HFFc6 (cell line): Measurements from ENCODE around the gene BAHCC1. TPM values are rescaled to one million over a fixed set of nuclear protein-coding genes. Genes with fewer than 3 reads are reported as not detected.

Source experiments
- DNase-seq: peaks from one replicate; pipeline ENCODE4 v3.0.0-alpha.2; 2018
- H3K27ac Mint-ChIP-seq: 2 replicates; pipeline ENCODE4 v1.8.0; 2020; ENCODE audit warnings: mild to moderate bottlenecking, mixed read lengths
- H3K27me3 Mint-ChIP-seq: 2 replicates; pipeline ENCODE4 v1.8.0; 2021; ENCODE audit warnings: mild to moderate bottlenecking, moderate library complexity, mixed read lengths; ENCODE audit not compliant: insufficient read depth
- H3K36me3 Mint-ChIP-seq: 2 replicates; pipeline ENCODE4 v1.8.0; 2021; ENCODE audit warnings: low read depth, mixed read lengths
- H3K4me1 Mint-ChIP-seq: 2 replicates; pipeline ENCODE4 v1.8.0; 2020; ENCODE audit warnings: low read depth, mixed read lengths
- H3K4me3 Mint-ChIP-seq: 2 replicates; pipeline ENCODE4 v1.8.0; 2020; ENCODE audit warnings: mild to moderate bottlenecking, moderate library complexity, mixed read lengths
- H3K9me3 Mint-ChIP-seq: 2 replicates; pipeline ENCODE4 v1.8.0; 2020; ENCODE audit warnings: mild to moderate bottlenecking, mixed read lengths
- total RNA-seq, 6 experiments: library from RNA; stranded (reverse); fragmentation: NEBNext Ultra II Directional; extraction: Animal tissue kit (Norgen Biotek cat#: 25700); gene quantifications; 2 replicates in 1 of 6; 3 replicates in 5 of 6; pipeline ENCODE4 v1.2.3, GENCODE V29; 2021
- TF ChIP-seq, protein P1 (sequence below): fragments of 200-600 bp; sonication (generic); IDR thresholded peaks from 2 replicates; pipeline ENCODE4 v1.5.0; 2021; ENCODE audit warnings: antibody characterized with exemption, mild to moderate bottlenecking

The BAHCC1 gene
- total RNA-seq, 6 experiments from 2014 or later: 7.3 to 9.7 (median 8.3) TPM

DNA sequence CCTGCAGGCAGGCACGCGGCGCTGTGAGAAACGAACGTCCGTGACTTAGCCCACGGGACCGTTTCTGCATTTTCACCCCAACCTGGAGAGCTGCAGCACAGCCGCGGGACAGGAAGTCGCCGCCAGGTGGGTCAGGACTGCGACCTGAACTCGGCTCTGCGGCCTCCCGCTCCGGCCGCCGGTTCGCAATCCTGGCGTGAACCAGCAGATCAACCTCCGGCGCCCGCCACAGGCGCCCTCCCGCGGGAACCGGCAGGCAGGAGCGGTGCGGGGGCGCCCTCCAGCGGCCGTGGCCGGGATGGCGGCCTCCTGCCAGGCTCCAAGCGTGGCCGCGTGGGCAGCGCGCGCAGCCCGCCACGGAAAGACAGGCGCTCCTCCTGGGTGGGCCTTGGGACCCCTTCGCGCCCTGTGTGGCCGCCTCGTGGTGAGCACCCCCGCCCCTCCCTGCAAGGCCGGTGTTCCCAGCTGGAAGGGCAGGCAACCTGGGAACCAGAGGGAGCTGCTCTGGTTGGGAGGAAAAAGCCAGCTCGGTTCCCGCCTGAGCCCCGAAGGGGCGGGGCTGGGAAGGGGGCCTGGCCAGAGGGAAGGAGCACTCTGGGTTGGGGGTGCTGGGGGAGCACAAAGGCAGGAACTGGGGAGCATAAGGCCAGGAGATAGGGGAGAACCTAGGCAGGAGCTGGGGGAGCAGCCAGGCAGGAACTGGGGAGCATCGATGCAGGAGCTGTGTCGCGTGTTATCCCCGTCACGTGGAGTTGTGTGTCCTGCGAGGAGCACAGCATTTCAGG, 89.1 kb downstream of the BAHCC1 start:
- no peaks in the 10 kb centered on the region for H3K9me3 Mint-ChIP-seq
- no peaks in the 10 kb centered on the region for H3K36me3 Mint-ChIP-seq
- DNase-seq: peak; percentile 67
- TF ChIP-seq, protein P1, sequence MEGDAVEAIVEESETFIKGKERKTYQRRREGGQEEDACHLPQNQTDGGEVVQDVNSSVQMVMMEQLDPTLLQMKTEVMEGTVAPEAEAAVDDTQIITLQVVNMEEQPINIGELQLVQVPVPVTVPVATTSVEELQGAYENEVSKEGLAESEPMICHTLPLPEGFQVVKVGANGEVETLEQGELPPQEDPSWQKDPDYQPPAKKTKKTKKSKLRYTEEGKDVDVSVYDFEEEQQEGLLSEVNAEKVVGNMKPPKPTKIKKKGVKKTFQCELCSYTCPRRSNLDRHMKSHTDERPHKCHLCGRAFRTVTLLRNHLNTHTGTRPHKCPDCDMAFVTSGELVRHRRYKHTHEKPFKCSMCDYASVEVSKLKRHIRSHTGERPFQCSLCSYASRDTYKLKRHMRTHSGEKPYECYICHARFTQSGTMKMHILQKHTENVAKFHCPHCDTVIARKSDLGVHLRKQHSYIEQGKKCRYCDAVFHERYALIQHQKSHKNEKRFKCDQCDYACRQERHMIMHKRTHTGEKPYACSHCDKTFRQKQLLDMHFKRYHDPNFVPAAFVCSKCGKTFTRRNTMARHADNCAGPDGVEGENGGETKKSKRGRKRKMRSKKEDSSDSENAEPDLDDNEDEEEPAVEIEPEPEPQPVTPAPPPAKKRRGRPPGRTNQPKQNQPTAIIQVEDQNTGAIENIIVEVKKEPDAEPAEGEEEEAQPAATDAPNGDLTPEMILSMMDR: peak; percentile 100
- H3K27me3 Mint-ChIP-seq: peaks cover 3% of the 10 kb centered on the region
- no peak overlapping the region for H3K4me3 Mint-ChIP-seq
- no peak overlapping the region for H3K27ac Mint-ChIP-seq
- peaks cover 15% of the 10 kb centered on the region for H3K4me1 Mint-ChIP-seq

DNA sequence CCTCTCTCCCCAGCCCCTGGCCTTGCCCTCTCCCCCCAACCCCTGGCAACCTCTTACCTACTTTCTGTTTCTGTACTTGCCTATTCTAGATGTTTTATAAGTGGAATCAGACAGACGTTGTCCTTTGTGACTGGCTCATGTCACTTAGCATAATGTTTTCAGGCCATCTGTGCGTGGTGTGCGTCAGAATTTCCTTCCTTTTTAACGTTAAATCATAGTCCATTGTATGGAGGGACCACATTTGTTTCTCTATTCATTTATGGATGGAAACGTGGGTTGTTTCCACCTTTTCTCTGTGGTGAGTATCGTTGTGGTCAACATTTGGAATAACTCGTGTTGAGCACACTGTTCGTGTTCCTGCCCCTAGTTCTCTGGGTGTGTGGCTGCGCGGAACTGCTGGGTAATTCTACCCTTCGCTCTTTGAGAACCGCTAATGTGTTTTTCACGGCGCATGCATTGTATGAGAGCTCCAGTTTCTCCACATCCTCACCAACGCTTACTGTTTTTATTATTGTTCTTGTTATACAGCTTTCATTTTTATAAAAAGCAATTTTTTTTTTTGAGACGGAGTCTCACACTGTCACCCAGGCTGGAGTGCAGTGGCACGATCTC, 91.0 kb downstream of the BAHCC1 start:
- H3K27me3 Mint-ChIP-seq: peaks cover 3% of the 10 kb centered on the region
- H3K4me1 Mint-ChIP-seq: peaks cover 5% of the 10 kb centered on the region; the same call in 1 of the 2 replicates
- no peak overlapping the region for H3K27ac Mint-ChIP-seq
- TF ChIP-seq, protein P1: no peak
- no peaks in the 10 kb centered on the region for H3K36me3 Mint-ChIP-seq
- H3K9me3 Mint-ChIP-seq: no peaks in the 10 kb centered on the region
- DNase-seq: no peak
- H3K4me3 Mint-ChIP-seq: no peak overlapping the region

DNA sequence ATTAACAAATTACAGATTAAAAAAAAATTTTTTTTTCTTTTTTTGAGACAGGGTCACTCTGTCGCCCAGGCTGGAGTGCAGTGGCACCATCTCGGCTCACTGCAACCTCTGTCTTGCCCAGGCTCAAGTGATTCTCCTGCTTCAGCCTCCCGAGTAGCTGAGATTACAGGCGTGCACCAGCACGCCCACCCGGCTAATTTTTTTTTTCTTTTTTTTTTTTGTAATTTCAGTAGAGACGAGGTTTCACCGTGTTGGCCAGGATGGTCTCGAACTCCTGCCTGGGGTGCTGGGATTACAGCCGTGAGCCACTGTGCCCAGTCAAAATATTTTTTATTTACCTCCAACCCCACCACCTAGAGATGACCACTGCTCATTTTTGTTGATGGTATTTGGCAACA, 91.8 kb downstream of the BAHCC1 start:
- Mint-ChIP-seq H3K27me3 (peaks cover 3% of the 10 kb centered on the region), H3K4me3 (peak overlapping the region; percentile 47; the same call in 1 of the 2 replicates), H3K36me3 (no peaks in the 10 kb centered on the region), H3K4me1 (peaks cover 5% of the 10 kb centered on the region; the same call in 1 of the 2 replicates), H3K27ac (no peak overlapping the region), H3K9me3 (no peaks in the 10 kb centered on the region)
- no peak for DNase-seq
- TF ChIP-seq, protein P1: no peak

DNA sequence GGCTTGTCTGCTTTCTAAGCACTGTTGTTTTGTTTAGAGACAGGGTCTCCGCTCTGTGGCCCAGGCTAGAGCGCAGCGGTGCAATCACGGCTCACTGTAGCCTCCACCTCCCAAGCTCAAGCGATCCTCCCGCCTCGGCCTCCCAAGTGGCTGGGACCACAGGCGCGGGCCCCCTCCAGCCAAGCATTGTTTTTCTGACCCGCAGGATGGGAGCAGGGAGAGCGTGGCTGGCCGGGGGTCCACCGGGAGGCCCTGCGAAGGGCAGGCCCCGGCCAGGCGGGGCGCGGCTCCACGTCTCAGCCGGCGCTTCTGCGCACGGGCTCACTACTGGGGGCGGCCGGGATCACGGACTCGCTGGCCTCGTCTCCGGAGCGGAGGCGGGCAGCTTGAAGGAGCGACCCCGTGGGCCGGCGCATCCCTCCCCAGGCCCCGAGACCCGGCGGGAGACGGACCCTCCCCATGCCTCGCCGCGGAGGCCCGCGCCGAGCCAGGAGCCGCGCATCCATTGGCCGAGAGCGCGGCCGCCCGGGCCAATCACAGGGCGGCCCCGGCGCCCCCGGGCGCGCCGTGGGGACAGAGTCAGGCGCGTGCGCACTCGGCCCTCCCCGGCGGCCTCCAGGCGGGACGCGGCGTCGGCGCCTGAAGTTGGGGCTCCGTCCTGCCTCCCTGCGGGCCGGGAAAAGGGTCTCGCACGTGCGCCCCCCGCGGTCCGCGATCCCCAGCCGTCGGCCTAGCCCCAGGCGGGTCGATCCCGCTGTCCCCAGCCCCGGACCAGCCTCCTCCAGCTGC, 92.4 kb downstream of the BAHCC1 start:
- Mint-ChIP-seq H3K27ac (no peak overlapping the region), H3K27me3 (peaks cover 2% of the 10 kb centered on the region), H3K36me3 (no peaks in the 10 kb centered on the region), H3K4me1 (peaks cover 5% of the 10 kb centered on the region; the same call in 1 of the 2 replicates), H3K9me3 (no peaks in the 10 kb centered on the region), H3K4me3 (peak overlapping the region; percentile 47; the same call in 1 of the 2 replicates)
- TF ChIP-seq, protein P1: no peak
- no peak for DNase-seq

DNA sequence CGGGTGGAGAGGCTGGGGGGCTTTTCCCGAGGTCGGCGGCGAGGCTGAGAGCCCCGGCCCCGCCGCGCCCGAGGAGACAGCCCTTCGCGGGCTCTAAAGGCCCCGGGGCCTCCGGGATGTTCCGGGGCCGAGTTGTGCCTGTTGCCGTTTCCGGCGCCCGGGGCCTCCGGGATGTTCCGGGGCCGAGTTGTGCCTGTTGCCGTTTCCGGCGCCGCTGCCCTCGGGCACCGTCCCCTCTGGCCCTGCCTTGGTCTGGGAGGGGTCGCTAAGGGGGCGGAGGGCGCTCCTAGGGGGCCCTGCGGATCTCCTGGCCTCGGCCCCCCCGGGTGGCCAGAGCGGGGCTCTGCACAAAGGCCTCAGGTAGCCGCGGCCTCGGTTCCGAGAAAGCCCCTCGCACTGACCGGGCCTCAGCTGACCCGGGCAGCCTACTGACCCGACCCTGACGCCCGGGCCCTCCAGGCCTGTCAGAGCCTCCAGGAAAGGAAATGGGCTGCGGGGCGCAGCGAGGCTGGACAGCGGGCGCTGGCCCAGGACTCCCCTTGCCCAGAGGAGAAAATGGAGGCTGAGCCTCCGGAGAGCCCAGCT, 93.1 kb downstream of the BAHCC1 start:
- no peak for DNase-seq

More for the DNA sequence above, 93.1 kb downstream of the BAHCC1 start:
- Mint-ChIP-seq H3K36me3 (no peaks in the 10 kb centered on the region), H3K4me3 (no peak overlapping the region), H3K27ac (no peak overlapping the region), H3K27me3 (peaks cover 2% of the 10 kb centered on the region; the same call in 1 of the 2 replicates), H3K4me1 (peaks cover 5% of the 10 kb centered on the region; the same call in 1 of the 2 replicates), H3K9me3 (no peaks in the 10 kb centered on the region)
- TF ChIP-seq, protein P1: no peak
